ENCODE data around the gene NDUFB8. TPM values are rescaled to one million over a fixed set of nuclear protein-coding genes. Genes with fewer than 3 reads are reported as not detected.
A peak's percentile ranks its signal among the peaks of the same experiment; 100 is the strongest.

The NDUFB8 gene
- total RNA-seq, 4 donors from 2014 or later = 156 to 176 (median 164) TPM

GRCh38 chr10:100528123-100528886 lies 1.4 kb downstream of the NDUFB8 start:
- DNase-seq (ENCODE audit: low spot score in 2 of 2) = no peak

GRCh38 chr10:100524638-100525037 lies 5.0 kb downstream of the NDUFB8 start:
- WGBS = 93% methylated on average over 2 of the region's 2 CpGs
- H3K4me1 ChIP-seq = peaks cover 21% of the 10 kb centered on the region
- H3K27me3 ChIP-seq = peaks cover under 1% of the 10 kb centered on the region
- no peak overlapping the region for H3K27ac ChIP-seq
- DNase-seq (ENCODE audit: low spot score in 2 of 2) = no peak
- no peak for TF ChIP-seq EP300 (IDR thresholded peaks at IDR 0.05)
- TF ChIP-seq POLR2A (IDR thresholded peaks at IDR 0.05) = no peak
- TF ChIP-seq CTCF (IDR thresholded peaks at IDR 0.05) = no peak
- no peak for TF ChIP-seq POLR2AphosphoS5 (IDR thresholded peaks at IDR 0.05)
- H3K9me3 ChIP-seq = no peaks in the 10 kb centered on the region
- H3K4me3 ChIP-seq = no peak overlapping the region
- H3K36me3 ChIP-seq = peaks cover 42% of the 10 kb centered on the region

More at GRCh38 chr10:100528123-100528886, 1.4 kb downstream of the NDUFB8 start:
- peaks cover 22% of the 10 kb centered on the region for H3K4me1 ChIP-seq
- TF ChIP-seq CTCF (IDR thresholded peaks at IDR 0.05) = no peak
- no peak for TF ChIP-seq POLR2A (IDR thresholded peaks at IDR 0.05)
- TF ChIP-seq EP300 (IDR thresholded peaks at IDR 0.05) = no peak
- no peak for TF ChIP-seq POLR2AphosphoS5 (IDR thresholded peaks at IDR 0.05)
- H3K27me3 ChIP-seq = no peaks in the 10 kb centered on the region
- 39% methylated on average over 7 of the region's 7 CpGs for WGBS
- no peaks in the 10 kb centered on the region for H3K9me3 ChIP-seq
- no peak overlapping the region for H3K27ac ChIP-seq
- peaks cover 35% of the 10 kb centered on the region for H3K36me3 ChIP-seq
- H3K4me3 ChIP-seq = peak overlapping the region; percentile 66

- H3K36me3 ChIP-seq = peaks cover 42% of the 10 kb centered on the region
- TF ChIP-seq POLR2A (IDR thresholded peaks at IDR 0.05) = no peak
- no peak for TF ChIP-seq POLR2AphosphoS5 (IDR thresholded peaks at IDR 0.05)
- TF ChIP-seq CTCF (IDR thresholded peaks at IDR 0.05) = no peak
- no peak overlapping the region for H3K27ac ChIP-seq
- no peak for DNase-seq (ENCODE audit: low spot score in 2 of 2)
- H3K27me3 ChIP-seq = peaks cover 4% of the 10 kb centered on the region
- WGBS = 86% methylated on average over 6 of the region's 6 CpGs
- H3K9me3 ChIP-seq = no peaks in the 10 kb centered on the region
- H3K4me1 ChIP-seq = peaks cover 25% of the 10 kb centered on the region
- no peak overlapping the region for H3K4me3 ChIP-seq
Measured at GRCh38 chr10:100524206-100524605, 5.5 kb downstream of the NDUFB8 start.

GRCh38 chr10:100522945-100523344 lies 6.7 kb downstream of the NDUFB8 start:
- TF ChIP-seq CTCF (IDR thresholded peaks at IDR 0.05) = no peak
- no peak for TF ChIP-seq POLR2AphosphoS5 (IDR thresholded peaks at IDR 0.05)
- TF ChIP-seq EP300 (IDR thresholded peaks at IDR 0.05) = no peak
- no peak for TF ChIP-seq POLR2A (IDR thresholded peaks at IDR 0.05)
- WGBS = 92% methylated on average over 8 of the region's 9 CpGs

GRCh38 chr10:100522107-100522801 lies 7.4 kb downstream of the NDUFB8 start:
- Histone ChIP-seq H3K27me3 (peaks cover 5% of the 10 kb centered on the region), H3K4me1 (peaks cover 14% of the 10 kb centered on the region), H3K4me3 (no peak overlapping the region), H3K27ac (no peak overlapping the region), H3K9me3 (no peaks in the 10 kb centered on the region), H3K36me3 (peaks cover 42% of the 10 kb centered on the region)
- 80% methylated on average over 5 of the region's 5 CpGs for WGBS
- DNase-seq (ENCODE audit: low spot score in 2 of 2) = no peak
- TF ChIP-seq POLR2A (IDR thresholded peaks at IDR 0.05) = no peak
- TF ChIP-seq EP300 (IDR thresholded peaks at IDR 0.05) = no peak
- TF ChIP-seq POLR2AphosphoS5 (IDR thresholded peaks at IDR 0.05) = no peak
- TF ChIP-seq CTCF (IDR thresholded peaks at IDR 0.05) = no peak

More at GRCh38 chr10:100522945-100523344, 6.7 kb downstream of the NDUFB8 start:
- H3K4me3 ChIP-seq = no peak overlapping the region
- H3K27ac ChIP-seq = no peak overlapping the region
- H3K36me3 ChIP-seq = peaks cover 42% of the 10 kb centered on the region
- DNase-seq (ENCODE audit: low spot score in 2 of 2) = no peak
- H3K27me3 ChIP-seq = peaks cover 5% of the 10 kb centered on the region
- peaks cover 19% of the 10 kb centered on the region for H3K4me1 ChIP-seq
- H3K9me3 ChIP-seq = no peaks in the 10 kb centered on the region

Data from suprapubic skin (tissue), 4 donors.